Stimulated activated CD8-positive, alpha-beta memory T cell treated with anti-CD3 and anti-CD28 coated beads, Interleukin-4, amount 100 ng/mL, for 4 hours (primary cell): ENCODE results near the gene ROR1.

ENCODE experiments used
- DNase-seq, 2 donors: peaks; one replicate each; pipeline ENCODE4 v3.0.0-alpha.2; 2020; ENCODE audit warnings: low read depth in 2 of 2, low spot score in 1 of 2

ROR1 gene

GRCh38 chr1:63773815-63774616 is at the start of gene ROR1:
Gene ROR1 (plus strand): TSS chr1:63774017.
- no peak for DNase-seq

GRCh38 chr1:63724375-63724899 is 49.4 kb upstream of the ROR1 start:
- DNase-seq: no peak

GRCh38 chr1:63728611-63729226 is 45.1 kb upstream of the ROR1 start:
- no peak for DNase-seq

GRCh38 chr1:63729227-63729620 is 44.6 kb upstream of the ROR1 start:
- no peak for DNase-seq

GRCh38 chr1:63730211-63730610 is 43.6 kb upstream of the ROR1 start:
- no peak for DNase-seq

GRCh38 chr1:63731117-63732043 is 42.4 kb upstream of the ROR1 start:
- no peak for DNase-seq

GRCh38 chr1:63732666-63733065 is 41.2 kb upstream of the ROR1 start:
- no peak for DNase-seq

- no peak for DNase-seq
Observed at GRCh38 chr1:63738772-63739171, 35.0 kb upstream of the ROR1 start.

GRCh38 chr1:63739452-63739851 is 34.4 kb upstream of the ROR1 start:
- DNase-seq: no peak

GRCh38 chr1:63740432-63740831 is 33.4 kb upstream of the ROR1 start:
- no peak for DNase-seq

- no peak for DNase-seq
Observed at GRCh38 chr1:63742526-63742925, 31.3 kb upstream of the ROR1 start.

GRCh38 chr1:63743781-63744180 is 30.0 kb upstream of the ROR1 start:
- DNase-seq: no peak

GRCh38 chr1:63746129-63746864 is 27.5 kb upstream of the ROR1 start:
- no peak for DNase-seq

- no peak for DNase-seq
Observed at GRCh38 chr1:63747445-63747844, 26.4 kb upstream of the ROR1 start.

- no peak for DNase-seq
Observed at GRCh38 chr1:63748046-63748580, 25.7 kb upstream of the ROR1 start.

GRCh38 chr1:63748641-63749040 is 25.2 kb upstream of the ROR1 start:
- no peak for DNase-seq

GRCh38 chr1:63750721-63751120 is 23.1 kb upstream of the ROR1 start:
- no peak for DNase-seq

GRCh38 chr1:63752176-63752575 is 21.6 kb upstream of the ROR1 start:
- DNase-seq: no peak

- DNase-seq: no peak
Observed at GRCh38 chr1:63753591-63753990, 20.2 kb upstream of the ROR1 start.

GRCh38 chr1:63756839-63757238 is 17.0 kb upstream of the ROR1 start:
- no peak for DNase-seq

GRCh38 chr1:63757334-63757733 is 16.5 kb upstream of the ROR1 start:
- DNase-seq: no peak
